Right lobe of liver (tissue), 6 donors: ENCODE results near the gene CDH13. TPM values are rescaled to one million over a fixed set of nuclear protein-coding genes. Genes with fewer than 3 reads are reported as not detected.

ENCODE experiments used
- ATAC-seq, 4 donors: fragments of 200-7000 bp; cut with Tn5 transposase; one replicate each; pipeline ENCODE4 v1.9.1; 2020; ENCODE audit warnings: mild to moderate bottlenecking in 4 of 4, moderate library complexity in 4 of 4
- DNase-seq, 3 donors: peaks; one replicate each; pipeline ENCODE4 v3.0.0-alpha.2; 2020
- H3K27ac ChIP-seq, 3 donors: fragments of 200-600 bp; one replicate each; pipeline ENCODE4 v1.8.0; 2022
- H3K27me3 ChIP-seq, 2 donors: fragments of 200-600 bp; one replicate each; pipeline ENCODE4 v1.8.0; 2022
- H3K36me3 ChIP-seq, 4 donors: fragments of 200-600 bp; sonication (generic) in 1 of 4; one replicate each; pipeline versions ENCODE4 v1.5.1 to v1.8.0; 2017 to 2022; ENCODE audit warnings: control low read depth in 1 of 4
- H3K4me1 ChIP-seq, 4 donors: fragments of 200-600 bp; sonication (generic) in 1 of 4; one replicate each; pipeline versions ENCODE4 v1.5.1 to v1.8.0; 2017 to 2022; ENCODE audit warnings: control low read depth in 1 of 4
- H3K4me3 ChIP-seq, 3 donors: fragments of 200-600 bp; one replicate each; pipeline ENCODE4 v1.8.0; 2022
- H3K9me3 ChIP-seq, 4 donors: fragments of 200-600 bp; sonication (generic) in 1 of 4; one replicate each; pipeline versions ENCODE4 v1.5.1 to v1.8.0; 2017 to 2022; ENCODE audit warnings: control low read depth in 1 of 4
- CTCF ChIP-seq, 4 donors: fragments of 200-600 bp in 3 of 4; fragments of 450-650 bp in 1 of 4; IDR thresholded peaks; one replicate each; pipeline versions ENCODE4 v1.5.1 to v1.8.0; 2016 to 2022; ENCODE audit warnings: antibody characterized with exemption in 4 of 4, mild to moderate bottlenecking in 2 of 4
- POLR2A ChIP-seq: fragments of 450-650 bp; IDR thresholded peaks from one replicate; pipeline ENCODE4 v1.6.1; 2017; ENCODE audit warnings: antibody characterized with exemption, mild to moderate bottlenecking
- WGBS: methylation state at CpG from one replicate; pipeline ENCODE4 v1.1.6; 2018; ENCODE audit warnings: low coverage, low lambda C conversion rate; ENCODE audit not compliant: insufficient coverage; ENCODE audit errors: missing lambda C conversion rate; 5-methylcytosine and 5-hydroxymethylcytosine counted together
- intact Hi-C, 2 donors: fragments of 100-400 bp; cut with DNase I; formaldehyde crosslinking; loops; one replicate each; pipeline versions ENCODE4 v1.11.2 to v1.14.1; 2022
- total RNA-seq, 6 experiments: library from RNA; depleted of rRNA in 2 of 6; stranded (reverse); fragments of >200 nt in 2 of 6; fragmentation: NEBNext Ultra II Directional in 3 of 6; extraction: Animal tissue kit (Norgen Biotek cat#: 25700) in 3 of 6; gene quantifications; one replicate each; pipeline versions ENCODE4 v1.1.0 to v1.2.4, GENCODE V29; 2016 to 2023
- donor health status: DM: no; HTN: yes; CAD: no.
- donor health status: DM: no; HTN: no; CAD: no.
- donor health status: DM: no; HTN: no; CAD: no.
- donor health status: DM: no; HTN: yes; CAD: no.
- donor health status: DM: no; HTN: yes; CAD: no.

CDH13 gene
- total RNA-seq, 6 experiments from 2014 or later = 0.13 to 4.6 (median 0.49) TPM

- ATAC-seq (no peak), DNase-seq (no peak)
- Histone ChIP-seq H3K36me3 (no peaks in the 10 kb centered on the region), H3K4me1 (no peaks in the 10 kb centered on the region), H3K27ac (no peak overlapping the region), H3K27me3 (no peaks in the 10 kb centered on the region), H3K9me3 (no peaks in the 10 kb centered on the region), H3K4me3 (no peak overlapping the region)
- TF ChIP-seq CTCF (IDR thresholded peaks at IDR 0.05) (no peak), POLR2A (no peak)
- 44% methylated on average over 1 of the region's 1 CpG for WGBS
- intact Hi-C loops = no loop called here
These were observed 914.5 kb downstream of the CDH13 start for GRCh38 chr16:83541231-83541630.

- Histone ChIP-seq H3K4me3 (no peak overlapping the region), H3K9me3 (no peaks in the 10 kb centered on the region), H3K4me1 (no peaks in the 10 kb centered on the region), H3K27ac (no peak overlapping the region), H3K27me3 (no peaks in the 10 kb centered on the region), H3K36me3 (no peaks in the 10 kb centered on the region)
- 62% methylated on average over 3 of the region's 5 CpGs for WGBS
- intact Hi-C loops = no loop called here
- DNase-seq (no peak), ATAC-seq (no peak)
- TF ChIP-seq CTCF (IDR thresholded peaks at IDR 0.05) = no peak
- TF ChIP-seq POLR2A = no peak
These were observed 915.7 kb downstream of the CDH13 start for GRCh38 chr16:83542491-83542890.

- Histone ChIP-seq H3K27me3 (no peaks in the 10 kb centered on the region), H3K4me3 (no peak overlapping the region), H3K36me3 (no peaks in the 10 kb centered on the region), H3K9me3 (no peaks in the 10 kb centered on the region), H3K4me1 (no peaks in the 10 kb centered on the region), H3K27ac (no peak overlapping the region)
- DNase-seq (no peak), ATAC-seq (no peak)
- intact Hi-C loops = no loop called here
- 27% methylated on average over 12 of the region's 13 CpGs for WGBS
- TF ChIP-seq CTCF (IDR thresholded peaks at IDR 0.05) (no peak), POLR2A (no peak)
These were observed 922.8 kb downstream of the CDH13 start for GRCh38 chr16:83549316-83550182.

GRCh38 chr16:83550183-83550569 lies 923.4 kb downstream of the CDH13 start:
- ATAC-seq (no peak), DNase-seq (no peak)
- H3K9me3 ChIP-seq = no peaks in the 10 kb centered on the region
- TF ChIP-seq CTCF (IDR thresholded peaks at IDR 0.05) = no peak
- no peaks in the 10 kb centered on the region for H3K27me3 ChIP-seq
- H3K36me3 ChIP-seq = no peaks in the 10 kb centered on the region
- intact Hi-C loops = no loop called here
- H3K4me1 ChIP-seq = no peaks in the 10 kb centered on the region
- no peak overlapping the region for H3K4me3 ChIP-seq
- 20% methylated on average over 1 of the region's 4 CpGs for WGBS
- H3K27ac ChIP-seq = no peak overlapping the region
